ENCODE data around the gene GAL3ST2. TPM values are rescaled to one million over a fixed set of nuclear protein-coding genes. Genes with fewer than 3 reads are reported as not detected.
"Not testable (repeated sequence)": the region's sequence is repeated elsewhere in the genome, so short reads cannot be mapped to it uniquely, and the experiment has no call there.

GAL3ST2 gene
- total RNA-seq, 2 experiments from 2014 or later: 1.1 TPM; not detected in 1

- H3K4me3 ChIP-seq (ENCODE audit: low read depth, low read length, poor library complexity, severe bottlenecking): no peak overlapping the region
- no peak overlapping the region for H3K4me2 ChIP-seq (ENCODE audit: low read length)
- no peaks in the 10 kb centered on the region for H4K20me1 ChIP-seq (ENCODE audit: insufficient read depth, low read length)
- H2AFZ ChIP-seq (ENCODE audit: low read length): no peak overlapping the region
- DNase-seq (ENCODE audit: low spot score): no peak
- H3K36me3 ChIP-seq (ENCODE audit: insufficient read depth, low read length): no peaks in the 10 kb centered on the region
- peaks cover 6% of the 10 kb centered on the region; the same call in 1 of the 2 replicates for H3K9me3 ChIP-seq (ENCODE audit: low read length)
- BruUV-seq (replicated peaks): no TSS peak
- no peak for TF ChIP-seq EZH2phosphoT487 (IDR thresholded peaks at IDR 0.05; ENCODE audit: borderline replicate concordance, low read depth, low read length)
- TF ChIP-seq, protein P1, sequence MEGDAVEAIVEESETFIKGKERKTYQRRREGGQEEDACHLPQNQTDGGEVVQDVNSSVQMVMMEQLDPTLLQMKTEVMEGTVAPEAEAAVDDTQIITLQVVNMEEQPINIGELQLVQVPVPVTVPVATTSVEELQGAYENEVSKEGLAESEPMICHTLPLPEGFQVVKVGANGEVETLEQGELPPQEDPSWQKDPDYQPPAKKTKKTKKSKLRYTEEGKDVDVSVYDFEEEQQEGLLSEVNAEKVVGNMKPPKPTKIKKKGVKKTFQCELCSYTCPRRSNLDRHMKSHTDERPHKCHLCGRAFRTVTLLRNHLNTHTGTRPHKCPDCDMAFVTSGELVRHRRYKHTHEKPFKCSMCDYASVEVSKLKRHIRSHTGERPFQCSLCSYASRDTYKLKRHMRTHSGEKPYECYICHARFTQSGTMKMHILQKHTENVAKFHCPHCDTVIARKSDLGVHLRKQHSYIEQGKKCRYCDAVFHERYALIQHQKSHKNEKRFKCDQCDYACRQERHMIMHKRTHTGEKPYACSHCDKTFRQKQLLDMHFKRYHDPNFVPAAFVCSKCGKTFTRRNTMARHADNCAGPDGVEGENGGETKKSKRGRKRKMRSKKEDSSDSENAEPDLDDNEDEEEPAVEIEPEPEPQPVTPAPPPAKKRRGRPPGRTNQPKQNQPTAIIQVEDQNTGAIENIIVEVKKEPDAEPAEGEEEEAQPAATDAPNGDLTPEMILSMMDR (conservative IDR thresholded peaks at IDR 0.05; ENCODE audit: low read length): no peak
- no peak overlapping the region for H3K27ac ChIP-seq (ENCODE audit: low read depth, low read length, poor library complexity, severe bottlenecking)
- POLR2A ChIA-PET: no interaction called here
- intact Hi-C loops (cut with micrococcal nuclease; ENCODE audit: unreplicated experiment): no loop called here
- H3K9me2 ChIP-seq (ENCODE audit: insufficient read depth, low read length): no peaks in the 10 kb centered on the region
- no peaks in the 10 kb centered on the region for H3K79me2 ChIP-seq (ENCODE audit: insufficient read depth, low read depth, low read length)
- CTCF ChIA-PET (ENCODE audit: unreplicated experiment): no interaction called here
- H3K4me1 ChIP-seq (ENCODE audit: insufficient read depth, low read length, poor library complexity, severe bottlenecking): no peaks in the 10 kb centered on the region
Measured at GRCh38 chr2:241818943-241819270, 42.3 kb downstream of the GAL3ST2 start.

- H3K27ac ChIP-seq (ENCODE audit: low read depth, low read length, poor library complexity, severe bottlenecking); DNase-seq (ENCODE audit: low spot score); CTCF ChIA-PET (ENCODE audit: unreplicated experiment): not testable (repeated sequence)
Measured at GRCh38 chr2:241819947-241820624, 43.5 kb downstream of the GAL3ST2 start.

DNA sequence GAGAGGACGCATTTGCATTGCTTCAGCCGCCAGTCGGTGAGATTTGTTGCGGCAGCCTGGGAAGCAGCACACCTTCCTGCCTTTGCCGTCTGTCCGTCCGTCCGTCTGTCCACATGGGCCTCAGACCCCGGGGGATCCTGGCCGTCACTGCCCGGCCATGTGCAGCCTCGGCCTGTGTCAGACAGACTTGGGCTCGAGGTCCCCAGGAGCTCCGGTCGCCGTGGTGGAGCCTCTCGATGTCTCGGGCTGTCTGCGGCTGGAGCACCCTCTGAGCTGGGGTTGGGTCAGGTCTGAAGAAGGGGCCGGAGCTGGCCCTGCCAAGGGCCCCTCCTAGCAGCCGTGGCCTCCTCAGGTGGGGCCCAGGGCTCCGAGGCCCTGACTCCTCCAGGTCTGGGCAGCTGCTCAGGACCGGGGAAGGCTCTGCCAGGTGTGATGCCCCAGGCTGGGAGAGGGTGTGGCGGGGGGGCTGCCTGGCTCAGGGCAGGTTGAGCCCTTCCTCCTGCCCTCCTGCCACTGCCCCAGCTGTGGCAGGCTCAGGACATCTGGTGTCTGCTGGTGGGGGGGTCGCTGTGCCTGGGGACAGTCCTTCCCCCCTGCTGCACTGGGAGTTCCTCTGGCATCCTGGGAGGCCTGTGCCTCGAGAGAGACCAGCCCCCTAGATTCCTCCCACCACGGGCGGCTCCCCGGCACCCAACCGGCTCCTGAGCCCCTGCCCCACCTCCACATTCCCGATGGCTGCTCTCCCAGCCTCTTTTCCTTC, 44.2 kb downstream of the GAL3ST2 start:
- Histone ChIP-seq H3K9me3 (ENCODE audit: low read length) (peaks cover 6% of the 10 kb centered on the region; the same call in 1 of the 2 replicates), H4K20me1 (ENCODE audit: insufficient read depth, low read length) (no peaks in the 10 kb centered on the region), H3K79me2 (ENCODE audit: insufficient read depth, low read depth, low read length) (no peaks in the 10 kb centered on the region), H3K27ac (ENCODE audit: low read depth, low read length, poor library complexity, severe bottlenecking) (no peak overlapping the region), H3K4me3 (ENCODE audit: low read depth, low read length, poor library complexity, severe bottlenecking) (no peak overlapping the region), H3K4me1 (ENCODE audit: insufficient read depth, low read length, poor library complexity, severe bottlenecking) (no peaks in the 10 kb centered on the region), H2AFZ (ENCODE audit: low read length) (no peak overlapping the region), H3K9me2 (ENCODE audit: insufficient read depth, low read length) (no peaks in the 10 kb centered on the region), H3K4me2 (ENCODE audit: low read length) (no peak overlapping the region), H3K36me3 (ENCODE audit: insufficient read depth, low read length) (no peaks in the 10 kb centered on the region)
- ChIA-PET POLR2A (no interaction called here), CTCF (ENCODE audit: unreplicated experiment) (no interaction called here)
- no peak for TF ChIP-seq EZH2phosphoT487 (IDR thresholded peaks at IDR 0.05; ENCODE audit: borderline replicate concordance, low read depth, low read length)
- TF ChIP-seq, protein P1 (conservative IDR thresholded peaks at IDR 0.05; ENCODE audit: low read length): no peak
- no peak for DNase-seq (ENCODE audit: low spot score)
- no TSS peak for BruUV-seq (replicated peaks)
- intact Hi-C loops (cut with micrococcal nuclease; ENCODE audit: unreplicated experiment): no loop called here

More at GRCh38 chr2:241819947-241820624, 43.5 kb downstream of the GAL3ST2 start:
- H2AFZ ChIP-seq (ENCODE audit: low read length); H3K79me2 ChIP-seq (ENCODE audit: insufficient read depth, low read depth, low read length); H3K4me3 ChIP-seq (ENCODE audit: low read depth, low read length, poor library complexity, severe bottlenecking); H3K36me3 ChIP-seq (ENCODE audit: insufficient read depth, low read length); BruUV-seq (replicated peaks); H3K4me2 ChIP-seq (ENCODE audit: low read length); H3K9me3 ChIP-seq (ENCODE audit: low read length); H4K20me1 ChIP-seq (ENCODE audit: insufficient read depth, low read length); intact Hi-C loops (cut with micrococcal nuclease; ENCODE audit: unreplicated experiment); H3K4me1 ChIP-seq (ENCODE audit: insufficient read depth, low read length, poor library complexity, severe bottlenecking); POLR2A ChIA-PET; H3K9me2 ChIP-seq (ENCODE audit: insufficient read depth, low read length): not testable (repeated sequence)
